Suppressor macrophage treated with lipopolysaccharide for 1 hour (primary cell): Measurements from ENCODE around the gene C1RL.
"Not testable (repeated sequence)": the region's sequence is repeated elsewhere in the genome, so short reads cannot be mapped to it uniquely, and the experiment has no call there.

Experiments used
- DNase-seq, 3 donors: peaks; one replicate each; pipeline ENCODE4 v3.0.0-alpha.2; 2020 to 2022

Gene C1RL

GRCh38 chr12:7113389-7113871, 4.4 kb upstream of the C1RL start:
- DNase-seq: peak; percentile 66 to 73 (median 69)

GRCh38 chr12:7112041-7112440, 3.0 kb upstream of the C1RL start:
- DNase-seq: no peak

- no peak for DNase-seq
Measured at GRCh38 chr12:7110661-7111060, 1.6 kb upstream of the C1RL start.

GRCh38 chr12:7109572-7109920, 532 bp upstream of the C1RL start:
- DNase-seq: no peak

- DNase-seq: peak in 2 of 3 donors; percentile 28 to 51
Measured at GRCh38 chr12:7108003-7108795, 815 bp downstream of the C1RL start.

GRCh38 chr12:7107636-7108002, 1.4 kb downstream of the C1RL start:
- DNase-seq: no peak

- DNase-seq: not testable (repeated sequence)
Measured at GRCh38 chr12:7107181-7107580, 1.8 kb downstream of the C1RL start.

GRCh38 chr12:7106082-7106481, 2.9 kb downstream of the C1RL start:
- no peak for DNase-seq

- no peak for DNase-seq
Measured at GRCh38 chr12:7103837-7104584, 5.0 kb downstream of the C1RL start.

- no peak for DNase-seq
Measured at GRCh38 chr12:7102582-7102981, 6.4 kb downstream of the C1RL start.

GRCh38 chr12:7101694-7102131, 7.3 kb downstream of the C1RL start:
- no peak for DNase-seq

GRCh38 chr12:7101047-7101693, 7.8 kb downstream of the C1RL start:
- no peak for DNase-seq

- no peak for DNase-seq
Measured at GRCh38 chr12:7100239-7100638, 8.8 kb downstream of the C1RL start.

- peak; percentile 27 to 46 (median 42) for DNase-seq
Measured at GRCh38 chr12:7099290-7099996, 9.6 kb downstream of the C1RL start.

GRCh38 chr12:7096979-7097378, 12.0 kb downstream of the C1RL start:
- no peak for DNase-seq

- no peak for DNase-seq
Measured at GRCh38 chr12:7096006-7096932, 12.7 kb downstream of the C1RL start.

- DNase-seq: no peak
Measured at GRCh38 chr12:7093892-7094291, 15.1 kb downstream of the C1RL start.

- DNase-seq: no peak
Measured at GRCh38 chr12:7093486-7093885, 15.5 kb downstream of the C1RL start.

GRCh38 chr12:7092986-7093460, 16.0 kb downstream of the C1RL start:
- no peak for DNase-seq

- peak; percentile 69 to 80 (median 75) for DNase-seq
Measured at GRCh38 chr12:7092229-7092985, 16.6 kb downstream of the C1RL start, which contains the start of gene C1R. TSS of gene C1R (minus strand) at chr12:7092445. CDS start at chr12:7092388, 57 bp downstream.
